Upper lobe of left lung (tissue), 6 donors: ENCODE results near the gene DNASE1L1. TPM values are rescaled to one million over a fixed set of nuclear protein-coding genes. Genes with fewer than 3 reads are reported as not detected.

ENCODE experiments used
- ATAC-seq, 2 donors: fragments of 200-7000 bp; cut with Tn5 transposase; one replicate each; pipeline ENCODE4 v1.9.1; 2022; ENCODE audit warnings: mild to moderate bottlenecking in 2 of 2, moderate library complexity in 2 of 2; ENCODE audit not compliant: low FRiP score in 2 of 2
- DNase-seq, 2 donors: peaks; one replicate each; pipeline ENCODE4 v3.0.0-alpha.2; 2019 to 2020
- H3K27ac ChIP-seq, 4 donors: fragments of 200-600 bp; sonication (generic); one replicate each; pipeline ENCODE4 v1.5.1; 2016 to 2019
- H3K27me3 ChIP-seq, 4 donors: fragments of 200-600 bp; sonication (generic); one replicate each; pipeline ENCODE4 v1.5.1; 2017 to 2019
- H3K36me3 ChIP-seq, 4 donors: fragments of 200-600 bp; sonication (generic); one replicate each; pipeline ENCODE4 v1.5.1; 2016 to 2019
- H3K4me1 ChIP-seq, 4 donors: fragments of 200-600 bp; sonication (generic); one replicate each; pipeline ENCODE4 v1.5.1; 2018 to 2019
- H3K4me3 ChIP-seq, 4 donors: fragments of 200-600 bp; sonication (generic); one replicate each; pipeline ENCODE4 v1.5.1; 2017 to 2019; ENCODE audit warnings: mild to moderate bottlenecking in 2 of 4, moderate library complexity in 1 of 4
- H3K9me3 ChIP-seq, 4 donors: fragments of 200-600 bp; sonication (generic); one replicate each; pipeline ENCODE4 v1.5.1; 2018 to 2019
- CTCF ChIP-seq, 6 experiments: fragments of 450-650 bp in 4 of 6; fragments of 200-600 bp in 2 of 6; sonication (generic) in 2 of 6; IDR thresholded peaks; one replicate each; pipeline ENCODE4 v1.5.1; 2016 to 2019; ENCODE audit warnings: antibody characterized with exemption in 6 of 6
- EP300 ChIP-seq, 4 donors: sonication (generic); formaldehyde crosslinking; IDR thresholded peaks; one replicate each; pipeline ENCODE4 v1.5.1; 2017; ENCODE audit warnings: antibody characterized with exemption in 4 of 4, control low read depth in 2 of 4
- POLR2A ChIP-seq, 4 donors: fragments of 450-650 bp; IDR thresholded peaks; one replicate each; pipeline ENCODE4 v1.5.1; 2016 to 2017; ENCODE audit warnings: antibody characterized with exemption in 4 of 4, mild to moderate bottlenecking in 2 of 4
- POLR2AphosphoS5 ChIP-seq, 2 donors: sonication (generic); formaldehyde crosslinking; IDR thresholded peaks; one replicate each; pipeline ENCODE4 v1.5.1; 2017; ENCODE audit warnings: antibody characterized with exemption in 2 of 2
- WGBS, 2 donors: methylation state at CpG; one replicate each; pipeline ENCODE4 v1.1.5; 2017 to 2018; 5-methylcytosine and 5-hydroxymethylcytosine counted together
- total RNA-seq, 6 donors: library from RNA; depleted of rRNA in 4 of 6; stranded (reverse); fragments of >200 nt in 4 of 6; gene quantifications; one replicate each; pipeline versions ENCODE4 v1.1.0 to v1.2.1, GENCODE V29; 2016 to 2021
- donor health status: DM: no; HTN: no; CAD: no; lungs with moderate emphysema.
- donor health status: DM: no; HTN: yes; CAD: no; lungs with severe emphysema.

Gene DNASE1L1
- total RNA-seq, 6 donors from 2014 or later, result 18.9 to 55.5 (median 48.2) TPM

GRCh38 chrX:154360155-154360713 is 48.8 kb downstream of the DNASE1L1 start:
- TF ChIP-seq EP300 (IDR thresholded peaks at IDR 0.05) (no peak), POLR2AphosphoS5 (IDR thresholded peaks at IDR 0.05) (no peak), CTCF (IDR thresholded peaks at IDR 0.05) (no peak), POLR2A (IDR thresholded peaks at IDR 0.05) (no peak)
- DNase-seq (peak in 1 of 2 donors; percentile 61), ATAC-seq (no peak)
- Histone ChIP-seq H3K36me3 (peaks cover 24 to 97% (median 80%) of the 10 kb centered on the region in 4 donors), H3K27ac (no peak overlapping the region), H3K4me1 (peaks cover 0 to 21% (median 7%) of the 10 kb centered on the region in 4 donors), H3K4me3 (no peak overlapping the region), H3K27me3 (no peaks in the 10 kb centered on the region), H3K9me3 (no peaks in the 10 kb centered on the region)
- 94% methylated on average over 33 of the region's 34 CpGs; no CpG with 5 or more reads in 1 of the 2 donors for WGBS, 2 donors

GRCh38 chrX:154359362-154360154 is 49.5 kb downstream of the DNASE1L1 start:
- H3K27me3 ChIP-seq, result no peaks in the 10 kb centered on the region
- H3K4me1 ChIP-seq, result peaks cover 0 to 22% (median 8%) of the 10 kb centered on the region in 4 donors
- H3K36me3 ChIP-seq, result peaks cover 24 to 97% (median 77%) of the 10 kb centered on the region in 4 donors
- H3K9me3 ChIP-seq, result no peaks in the 10 kb centered on the region
- peak overlapping the region in 1 of 4 donors; percentile 2 for H3K27ac ChIP-seq
- TF ChIP-seq EP300 (IDR thresholded peaks at IDR 0.05), result no peak
- no peak for ATAC-seq
- WGBS, 2 donors, result 96% methylated on average over 24 of the region's 41 CpGs; no CpG with 5 or more reads in 1 of the 2 donors
- no peak for DNase-seq
- H3K4me3 ChIP-seq, result no peak overlapping the region

GRCh38 chrX:154358829-154359228 is 50.2 kb downstream of the DNASE1L1 start:
- DNase-seq, result no peak
- no peak for TF ChIP-seq EP300 (IDR thresholded peaks at IDR 0.05)
- WGBS, 2 donors, result 78% methylated on average over 6 of the region's 6 CpGs; no CpG with 5 or more reads in 1 of the 2 donors
- Histone ChIP-seq H3K27me3 (no peaks in the 10 kb centered on the region), H3K9me3 (no peaks in the 10 kb centered on the region), H3K36me3 (peaks cover 24 to 97% (median 75%) of the 10 kb centered on the region in 4 donors), H3K4me3 (no peak overlapping the region), H3K27ac (peak overlapping the region in 1 of 4 donors; percentile 2), H3K4me1 (peaks cover 0 to 29% (median 10%) of the 10 kb centered on the region in 4 donors)
- no peak for ATAC-seq

- no peak overlapping the region for H3K4me3 ChIP-seq
- ATAC-seq (no peak), DNase-seq (no peak)
- H3K27ac ChIP-seq, result peak overlapping the region in 1 of 4 donors; percentile 2
- TF ChIP-seq CTCF (IDR thresholded peaks at IDR 0.05) (no peak), EP300 (IDR thresholded peaks at IDR 0.05) (no peak), POLR2AphosphoS5 (IDR thresholded peaks at IDR 0.05) (no peak), POLR2A (IDR thresholded peaks at IDR 0.05) (no peak)
- H3K9me3 ChIP-seq, result no peaks in the 10 kb centered on the region
- H3K27me3 ChIP-seq, result no peaks in the 10 kb centered on the region
- peaks cover 27 to 97% (median 79%) of the 10 kb centered on the region in 4 donors for H3K36me3 ChIP-seq
- WGBS, 2 donors, result 98 to 100% methylated on average over 2 to 8 of the region's 11 CpGs
- peaks cover 0 to 29% (median 11%) of the 10 kb centered on the region in 4 donors for H3K4me1 ChIP-seq
These were observed 51.0 kb downstream of the DNASE1L1 start for GRCh38 chrX:154358011-154358410.

GRCh38 chrX:154357205-154357604 is 51.8 kb downstream of the DNASE1L1 start:
- Histone ChIP-seq H3K27ac (peak overlapping the region in 1 of 4 donors; percentile 70), H3K4me1 (peaks cover 0 to 37% (median 14%) of the 10 kb centered on the region in 4 donors), H3K27me3 (no peaks in the 10 kb centered on the region), H3K36me3 (peaks cover 25 to 97% (median 80%) of the 10 kb centered on the region in 4 donors), H3K4me3 (no peak overlapping the region), H3K9me3 (no peaks in the 10 kb centered on the region)
- ATAC-seq, result no peak
- TF ChIP-seq CTCF (IDR thresholded peaks at IDR 0.05), result no peak
- no peak for TF ChIP-seq EP300 (IDR thresholded peaks at IDR 0.05)
- TF ChIP-seq POLR2A (IDR thresholded peaks at IDR 0.05), result no peak
- no peak for TF ChIP-seq POLR2AphosphoS5 (IDR thresholded peaks at IDR 0.05)
- WGBS, 2 donors, result 88% methylated on average over 26 of the region's 27 CpGs; no CpG with 5 or more reads in 1 of the 2 donors
- peak in 1 of 2 donors; percentile 79 for DNase-seq
